SK-N-SH (cell line): ENCODE data around the gene TREML4. TPM values are rescaled to one million over a fixed set of nuclear protein-coding genes. Genes with fewer than 3 reads are reported as not detected.

Source experiments
- CTCF ChIA-PET: fragments of 300-600, 350-600 bp; formaldehyde crosslinking; extraction: SDS; loops from one replicate; lab custom pipeline; 2021; lab: Yijun Ruan, JAX
- POLR2A ChIA-PET: fragments of 350-600 bp; sonication (Branson Sonifier 250); formaldehyde crosslinking; extraction: SDS; loops from one replicate; lab custom pipeline; 2020; ENCODE audit warnings: antibody characterized with exemption, inconsistent platforms; lab: Yijun Ruan, JAX
- DNase-seq: peaks from one replicate; pipeline ENCODE4 v3.0.0; 2012
- H2AFZ ChIP-seq: fragments of 200-600 bp; sonication (generic); 2 replicates; pipeline ENCODE4 v1.8.1; 2016; ENCODE audit warnings: antibody characterized with exemption, mild to moderate bottlenecking, low read depth
- H3F3A ChIP-seq: fragments of 200-600 bp; sonication (generic); replicated peaks from 2 replicates; pipeline ENCODE3; 2016; ENCODE audit warnings: antibody characterized with exemption, mild to moderate bottlenecking; ENCODE audit not compliant: insufficient read depth
- H3K27ac ChIP-seq, 2 experiments: fragments of 200-500 bp in 1 of 2; fragments of 200-600 bp in 1 of 2; sonication (Bioruptor generic) in 1 of 2; sonication (generic), shearing (Covaris generic) in 1 of 2; 2 replicates each; pipeline versions ENCODE4 v1.5.1 to v1.6.1; 2014 to 2016; ENCODE audit warnings: low read depth in 2 of 2, inconsistent platforms in 1 of 2, low read length in 1 of 2, mild to moderate bottlenecking in 1 of 2, mixed read lengths in 1 of 2
- H3K27me3 ChIP-seq: fragments of 200-600 bp; sonication (generic), shearing (Covaris generic); 2 replicates; pipeline ENCODE4 v1.6.1; 2016; ENCODE audit warnings: mixed run types; ENCODE audit not compliant: insufficient read depth
- H3K36me3 ChIP-seq, 2 experiments: fragments of 200-500 bp in 1 of 2; fragments of 200-600 bp in 1 of 2; sonication (Bioruptor generic) in 1 of 2; sonication (generic) in 1 of 2; replicated peaks in 1 of 2; 2 replicates each; pipeline versions ENCODE3 to v1.5.1; 2014 to 2016; ENCODE audit warnings: low read length in 1 of 2, mild to moderate bottlenecking in 1 of 2; ENCODE audit not compliant: insufficient read depth in 2 of 2, control insufficient read depth in 1 of 2
- H3K4me1 ChIP-seq, 2 experiments: fragments of 200-500 bp in 1 of 2; fragments of 200-600 bp in 1 of 2; sonication (Bioruptor generic) in 1 of 2; sonication (generic), shearing (Covaris generic) in 1 of 2; 2 replicates each; pipeline versions ENCODE4 v1.5.1 to v1.6.1; 2014 to 2016; ENCODE audit warnings: low read depth in 1 of 2, low read length in 1 of 2, mixed run types in 1 of 2; ENCODE audit not compliant: insufficient read depth in 2 of 2, control insufficient read depth in 1 of 2
- H3K4me2 ChIP-seq: fragments of 200-600 bp; sonication (generic), shearing (Covaris generic); 2 replicates; pipeline ENCODE4 v1.6.1; 2017; ENCODE audit warnings: mixed run types
- H3K4me3 ChIP-seq, 2 experiments: fragments of 200-500 bp in 1 of 2; fragments of 200-600 bp in 1 of 2; sonication (Bioruptor generic) in 1 of 2; sonication (generic), shearing (Covaris generic) in 1 of 2; 2 replicates each; pipeline versions ENCODE4 v1.5.1 to v1.8.1; 2014 to 2016; ENCODE audit warnings: low read depth in 2 of 2, inconsistent platforms in 1 of 2, low read length in 1 of 2, mild to moderate bottlenecking in 1 of 2, mixed read lengths in 1 of 2, moderate library complexity in 1 of 2
- H3K79me2 ChIP-seq: fragments of 200-600 bp; sonication (generic); 2 replicates; pipeline ENCODE4 v1.8.1; 2017; ENCODE audit warnings: mild to moderate bottlenecking; ENCODE audit not compliant: insufficient read depth
- H3K9ac ChIP-seq: fragments of 200-600 bp; sonication (generic); 2 replicates; pipeline ENCODE4 v1.6.1; 2017; ENCODE audit warnings: mixed run types
- H3K9me2 ChIP-seq: fragments of 200-600 bp; sonication (generic); 2 replicates; pipeline ENCODE4 v1.6.1; 2017; ENCODE audit warnings: mixed run types
- H3K9me3 ChIP-seq: fragments of 200-600 bp; sonication (generic); 2 replicates; pipeline ENCODE4 v1.6.1; 2017; ENCODE audit warnings: mixed run types, mild to moderate bottlenecking, moderate library complexity
- H4K20me1 ChIP-seq: fragments of 200-600 bp; sonication (generic); 2 replicates; pipeline ENCODE4 v1.6.1; 2017; ENCODE audit warnings: mild to moderate bottlenecking, mixed run types; ENCODE audit not compliant: insufficient read depth
- CHD2 ChIP-seq: fragments of 150-350 bp; IDR thresholded peaks from 2 replicates; pipeline ENCODE4 v1.6.1; 2018; ENCODE audit warnings: low read length; ENCODE audit not compliant: partially characterized antibody
- CTCF ChIP-seq: fragments of 200-600 bp; sonication (generic); IDR thresholded peaks from 2 replicates; pipeline ENCODE4 v1.6.1; 2017; ENCODE audit warnings: antibody characterized with exemption, mild to moderate bottlenecking, moderate library complexity
- EP300 ChIP-seq, 2 experiments: IDR thresholded peaks; 2 replicates each; pipeline versions ENCODE4 v1.4.0 to v1.6.1; 2012; ENCODE audit warnings: borderline replicate concordance in 1 of 2, low read depth in 1 of 2, low read length in 1 of 2
- EZH2phosphoT487 ChIP-seq: fragments of 200-600 bp; sonication (generic); IDR thresholded peaks from 2 replicates; pipeline ENCODE4 v1.6.1; 2017; ENCODE audit warnings: low read depth, mixed run types, mild to moderate bottlenecking, antibody characterized with exemption, moderate library complexity, borderline replicate concordance
- FOXJ3 ChIP-seq: sonication (generic); formaldehyde crosslinking; IDR thresholded peaks from 2 replicates; pipeline ENCODE4 v1.5.1; 2020; ENCODE audit warnings: mild to moderate bottlenecking, missing genetic modification reagents
- FOXM1 ChIP-seq: IDR thresholded peaks from 2 replicates; pipeline ENCODE4 v1.4.0; 2012; ENCODE audit warnings: low read depth, mild to moderate bottlenecking
- GABPA ChIP-seq: IDR thresholded peaks from 2 replicates; pipeline ENCODE4 v1.4.0; 2012; ENCODE audit warnings: low read depth, mild to moderate bottlenecking
- GATA2 ChIP-seq: sonication (generic); formaldehyde crosslinking; IDR thresholded peaks from 2 replicates; pipeline ENCODE4 v1.5.0; 2020; ENCODE audit warnings: mild to moderate bottlenecking, missing genetic modification reagents
- IRF3 ChIP-seq: fragments of 150-350 bp; IDR thresholded peaks from 2 replicates; pipeline ENCODE4 v1.6.1; 2016; ENCODE audit warnings: mild to moderate bottlenecking, low read depth, low read length
- MEF2A ChIP-seq: IDR thresholded peaks from 2 replicates; pipeline ENCODE4 v1.4.0; 2012; ENCODE audit warnings: low read depth, borderline replicate concordance
- NRF1 ChIP-seq: IDR thresholded peaks from 2 replicates; pipeline ENCODE4 v1.6.1; 2012; ENCODE audit warnings: low read depth, mild to moderate bottlenecking, low read length
- RCOR1 ChIP-seq: fragments of 150-350 bp; IDR thresholded peaks from 2 replicates; pipeline ENCODE4 v1.6.1; 2017; ENCODE audit warnings: antibody characterized with exemption, low read length
- RFX5 ChIP-seq: IDR thresholded peaks from 2 replicates; pipeline ENCODE4 v1.6.1; 2012; ENCODE audit warnings: mild to moderate bottlenecking, improper control_type of control experiment, low read length
- SIN3A ChIP-seq: IDR thresholded peaks from 2 replicates; pipeline ENCODE4 v1.6.1; 2012; ENCODE audit warnings: low read depth, mild to moderate bottlenecking, low read length, moderate library complexity, borderline replicate concordance
- TAF1 ChIP-seq: IDR thresholded peaks from 2 replicates; pipeline ENCODE4 v1.6.1; 2012; ENCODE audit warnings: low read depth, mild to moderate bottlenecking, low read length, moderate library complexity, borderline replicate concordance
- TCF12 ChIP-seq: IDR thresholded peaks from 2 replicates; pipeline ENCODE4 v1.4.0; 2012
- TEAD4 ChIP-seq: IDR thresholded peaks from 2 replicates; pipeline ENCODE4 v1.4.0; 2012; ENCODE audit warnings: mild to moderate bottlenecking, borderline replicate concordance; ENCODE audit not compliant: insufficient read depth
- USF2 ChIP-seq: fragments of 150-350 bp; IDR thresholded peaks from 2 replicates; pipeline ENCODE4 v1.6.1; 2017; ENCODE audit warnings: antibody characterized with exemption, low read length, low read depth, borderline replicate concordance
- WGBS: methylation state at CpG from one replicate; pipeline ENCODE4 v1.1.6; 2017; ENCODE audit warnings: low lambda C conversion rate; 5-methylcytosine and 5-hydroxymethylcytosine counted together
- polyA plus RNA-seq, 3 experiments: library from polyadenylated mRNA; depleted of rRNA; stranded (reverse); fragments of >200 nt; gene quantifications; 2 replicates each; pipeline ENCODE4 v1.2.3, GENCODE V29; 2012
- TF ChIP-seq, protein P1 (sequence below): IDR thresholded peaks from 2 replicates; pipeline ENCODE4 v1.4.0; 2012; ENCODE audit warnings: low read depth, borderline replicate concordance
- TF ChIP-seq, protein P2 (sequence below): IDR thresholded peaks from 2 replicates; pipeline ENCODE4; 2012

TREML4 gene
- polyA plus RNA-seq, 1 of the 3 experiments (the other 2 are of a cell fraction) = not detected

GRCh38 chr6:41231246-41231645 lies 3.1 kb downstream of the TREML4 start:
- POLR2A ChIA-PET = no interaction called here
- Histone ChIP-seq H3K36me3 (no peaks in the 10 kb centered on the region), H3K9ac (no peak overlapping the region), H2AFZ (no peak overlapping the region), H3K4me1 (no peaks in the 10 kb centered on the region), H3K27me3 (peaks cover 5% of the 10 kb centered on the region; the same call in 1 of the 2 replicates), H3K4me3 (no peak overlapping the region), H3F3A (no peaks in the 10 kb centered on the region), H3K27ac (no peak overlapping the region), H3K79me2 (no peaks in the 10 kb centered on the region), H3K9me2 (no peaks in the 10 kb centered on the region), H3K9me3 (no peaks in the 10 kb centered on the region; the same call in 1 of the 2 replicates), H4K20me1 (no peaks in the 10 kb centered on the region), H3K4me2 (no peak overlapping the region)
- no peak for DNase-seq
- TF ChIP-seq EZH2phosphoT487 (no peak), TCF12 (no peak), NRF1 (no peak), FOXM1 (no peak), GATA2 (CRISPR knock-in tag) (no peak), MEF2A (no peak), IRF3 (no peak), RCOR1 (no peak), RFX5 (no peak), GABPA (no peak), SIN3A (no peak)
- TF ChIP-seq, protein P1, sequence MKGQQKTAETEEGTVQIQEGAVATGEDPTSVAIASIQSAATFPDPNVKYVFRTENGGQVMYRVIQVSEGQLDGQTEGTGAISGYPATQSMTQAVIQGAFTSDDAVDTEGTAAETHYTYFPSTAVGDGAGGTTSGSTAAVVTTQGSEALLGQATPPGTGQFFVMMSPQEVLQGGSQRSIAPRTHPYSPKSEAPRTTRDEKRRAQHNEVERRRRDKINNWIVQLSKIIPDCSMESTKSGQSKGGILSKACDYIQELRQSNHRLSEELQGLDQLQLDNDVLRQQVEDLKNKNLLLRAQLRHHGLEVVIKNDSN = no peak
- TF ChIP-seq, protein P2, sequence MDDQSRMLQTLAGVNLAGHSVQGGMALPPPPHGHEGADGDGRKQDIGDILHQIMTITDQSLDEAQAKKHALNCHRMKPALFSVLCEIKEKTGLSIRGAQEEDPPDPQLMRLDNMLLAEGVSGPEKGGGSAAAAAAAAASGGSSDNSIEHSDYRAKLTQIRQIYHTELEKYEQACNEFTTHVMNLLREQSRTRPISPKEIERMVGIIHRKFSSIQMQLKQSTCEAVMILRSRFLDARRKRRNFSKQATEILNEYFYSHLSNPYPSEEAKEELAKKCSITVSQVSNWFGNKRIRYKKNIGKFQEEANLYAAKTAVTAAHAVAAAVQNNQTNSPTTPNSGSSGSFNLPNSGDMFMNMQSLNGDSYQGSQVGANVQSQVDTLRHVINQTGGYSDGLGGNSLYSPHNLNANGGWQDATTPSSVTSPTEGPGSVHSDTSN = no peak
- CTCF ChIA-PET = no interaction called here
- WGBS = 6% methylated on average over 5 of the region's 5 CpGs

DNA sequence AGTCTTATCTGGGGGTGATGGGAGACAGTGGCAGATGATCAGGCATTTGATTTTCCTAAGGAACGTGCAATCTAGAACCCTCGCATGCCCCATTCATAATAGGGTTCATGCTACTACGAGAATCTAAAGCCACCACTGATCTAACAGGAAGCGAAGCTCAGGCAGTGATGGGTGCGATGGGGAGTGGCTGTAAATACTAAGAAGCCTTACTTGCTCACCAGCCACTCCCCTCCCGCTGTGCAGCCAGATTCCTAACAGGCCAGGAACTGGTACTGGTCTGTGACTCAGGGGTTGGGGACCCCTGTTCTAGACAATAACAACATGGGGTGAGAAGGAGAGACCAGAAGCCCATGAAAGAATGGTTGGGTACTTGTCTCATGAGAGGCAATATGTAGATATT lies 4.5 kb downstream of the TREML4 start:
- 5% methylated on average over 6 of the region's 6 CpGs for WGBS
- Histone ChIP-seq H3F3A (no peaks in the 10 kb centered on the region), H3K4me3 (no peak overlapping the region), H3K27me3 (peaks cover 5% of the 10 kb centered on the region; the same call in 1 of the 2 replicates), H3K4me1 (no peaks in the 10 kb centered on the region), H3K9me2 (no peaks in the 10 kb centered on the region), H3K36me3 (no peaks in the 10 kb centered on the region), H3K9ac (no peak overlapping the region), H3K9me3 (no peaks in the 10 kb centered on the region; the same call in 1 of the 2 replicates), H3K79me2 (no peaks in the 10 kb centered on the region), H4K20me1 (no peaks in the 10 kb centered on the region), H3K4me2 (no peak overlapping the region), H3K27ac (no peak overlapping the region), H2AFZ (no peak overlapping the region)
- POLR2A ChIA-PET = no interaction called here
- DNase-seq = no peak
- CTCF ChIA-PET = no interaction called here
- no peak for TF ChIP-seq RFX5
- TF ChIP-seq CTCF = no peak
- TF ChIP-seq USF2 = no peak
- no peak for TF ChIP-seq IRF3
- TF ChIP-seq TEAD4 = no peak
- no peak for TF ChIP-seq FOXJ3 (CRISPR knock-in tag)
- no peak for TF ChIP-seq EP300 (IDR thresholded peaks at IDR 0.05; ENCODE audit: borderline replicate concordance in 1 of 2, low read depth in 1 of 2, low read length in 1 of 2)
- TF ChIP-seq TAF1 = no peak
- no peak for TF ChIP-seq SIN3A
- TF ChIP-seq CHD2 = no peak
